Kidney (tissue), 14 donors: ENCODE results near the gene MYH10. TPM values are rescaled to one million over a fixed set of nuclear protein-coding genes. Genes with fewer than 3 reads are reported as not detected.

Experiments
- DNase-seq, 5 donors: peaks; one replicate each; pipeline ENCODE4 v3.0.0-alpha.2; 2013 to 2020
- FAIRE-seq: peaks from 2 replicates; lab custom pipeline; 2012; peaks lifted over from hg19 to GRCh38; lab: Jason Lieb, UNC
- H3K27ac ChIP-seq, 2 donors: one replicate each; pipeline ENCODE4 v1.7.0; 2013; ENCODE audit warnings: low read depth in 2 of 2, low read length in 2 of 2, inconsistent platforms in 1 of 2
- H3K27me3 ChIP-seq: one replicate; pipeline ENCODE4 v1.7.1; 2013; ENCODE audit warnings: low read length, inconsistent platforms; ENCODE audit not compliant: control insufficient read depth, insufficient read depth
- H3K36me3 ChIP-seq, 3 donors: one replicate each; pipeline versions ENCODE4 v1.7.0 to v1.7.1; 2013; ENCODE audit warnings: low read length in 3 of 3, control low read depth in 1 of 3, inconsistent platforms in 1 of 3; ENCODE audit not compliant: insufficient read depth in 3 of 3, control insufficient read depth in 2 of 3
- H3K4me1 ChIP-seq, 3 donors: one replicate each; pipeline versions ENCODE4 v1.7.0 to v1.7.1; 2013; ENCODE audit warnings: low read length in 3 of 3, inconsistent platforms in 1 of 3, low read depth in 1 of 3; ENCODE audit not compliant: control insufficient read depth in 2 of 3, insufficient read depth in 2 of 3
- H3K4me3 ChIP-seq, 3 donors: one replicate each; pipeline versions ENCODE4 v1.7.0 to v1.8.1; 2013; ENCODE audit warnings: low read length in 3 of 3, control low read depth in 1 of 3, inconsistent platforms in 1 of 3
- H3K9ac ChIP-seq, 3 donors: one replicate each; pipeline versions ENCODE4 v1.7.0 to v1.7.1; 2013; ENCODE audit warnings: low read length in 3 of 3, control low read depth in 1 of 3, inconsistent platforms in 1 of 3
- H3K9me3 ChIP-seq, 3 donors: one replicate each; pipeline versions ENCODE4 v1.7.0 to v1.7.1; 2013; ENCODE audit warnings: low read length in 3 of 3, control low read depth in 1 of 3, inconsistent platforms in 1 of 3; ENCODE audit not compliant: control insufficient read depth in 2 of 3, insufficient read depth in 1 of 3
- intact Hi-C: fragments of 100-400 bp; cut with DNase I; formaldehyde crosslinking; loops from one replicate; pipeline ENCODE4 v1.11.1; 2022
- polyA plus RNA-seq: library from polyadenylated mRNA; stranded (reverse); fragments of 350-450 nt; fragmentation: Illumina TruSeq; extraction: RNeasy Lipid Tissue Mini Kit (QIAGEN cat#74804); gene quantifications from one replicate; pipeline ENCODE4 v1.2.3, GENCODE V29; 2014; ENCODE audit warnings: low read depth, low replicate concordance; ENCODE audit not compliant: insufficient read depth
- total RNA-seq: library from RNA; stranded (reverse); fragmentation: NEBNext Ultra II Directional; extraction: Animal tissue kit (Norgen Biotek cat#: 25700); gene quantifications from one replicate; pipeline ENCODE4 v1.2.1, GENCODE V29; 2021
- TF ChIP-seq, protein P1 (sequence below): IDR thresholded peaks from 3 replicates; pipeline ENCODE4 v1.5.1; 2012; ENCODE audit warnings: mild to moderate bottlenecking, moderate library complexity, borderline replicate concordance; ENCODE audit not compliant: insufficient read depth; ENCODE audit errors: extremely low read depth
- donor health status: control.
- donor health status: control.
- donor health status: control.
- donor health status: control.
- donor health status: control.
- donor health status: DM: yes; HTN: yes; CAD: no.
- donor health status: Normal renal cell carcinoma (clear cell type).

Gene MYH10
- total and polyA plus RNA-seq, 2 donors from 2014 or later = 23.6 to 104 TPM

DNA sequence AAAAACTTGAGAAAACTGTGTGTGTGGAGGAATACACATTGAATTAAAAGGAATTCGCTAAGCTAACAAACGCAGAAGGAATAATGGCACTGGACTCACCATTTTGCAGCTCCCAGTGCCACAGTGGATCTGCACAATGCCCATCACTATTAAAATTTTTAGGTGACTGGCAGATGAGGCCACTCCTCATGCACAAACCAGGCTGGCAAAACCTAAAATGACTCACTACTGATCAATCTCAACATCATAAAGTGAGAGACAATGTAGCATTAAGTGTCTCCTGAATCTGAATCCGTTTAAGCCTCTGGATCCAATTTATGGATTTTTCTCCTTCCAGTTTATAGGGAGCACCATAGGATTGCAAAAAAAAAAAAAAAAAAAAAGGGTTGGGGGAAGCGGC is 20.6 kb downstream of the MYH10 start:
- DNase-seq (no peak), FAIRE-seq (no peak)
- Histone ChIP-seq H3K4me3 (no peak overlapping the region), H3K9me3 (no peaks in the 10 kb centered on the region), H3K36me3 (no peaks in the 10 kb centered on the region), H3K27me3 (no peaks in the 10 kb centered on the region), H3K9ac (no peak overlapping the region), H3K4me1 (peaks cover 0 to 12% (median 9%) of the 10 kb centered on the region in 3 donors), H3K27ac (no peak overlapping the region)
- TF ChIP-seq, protein P1, sequence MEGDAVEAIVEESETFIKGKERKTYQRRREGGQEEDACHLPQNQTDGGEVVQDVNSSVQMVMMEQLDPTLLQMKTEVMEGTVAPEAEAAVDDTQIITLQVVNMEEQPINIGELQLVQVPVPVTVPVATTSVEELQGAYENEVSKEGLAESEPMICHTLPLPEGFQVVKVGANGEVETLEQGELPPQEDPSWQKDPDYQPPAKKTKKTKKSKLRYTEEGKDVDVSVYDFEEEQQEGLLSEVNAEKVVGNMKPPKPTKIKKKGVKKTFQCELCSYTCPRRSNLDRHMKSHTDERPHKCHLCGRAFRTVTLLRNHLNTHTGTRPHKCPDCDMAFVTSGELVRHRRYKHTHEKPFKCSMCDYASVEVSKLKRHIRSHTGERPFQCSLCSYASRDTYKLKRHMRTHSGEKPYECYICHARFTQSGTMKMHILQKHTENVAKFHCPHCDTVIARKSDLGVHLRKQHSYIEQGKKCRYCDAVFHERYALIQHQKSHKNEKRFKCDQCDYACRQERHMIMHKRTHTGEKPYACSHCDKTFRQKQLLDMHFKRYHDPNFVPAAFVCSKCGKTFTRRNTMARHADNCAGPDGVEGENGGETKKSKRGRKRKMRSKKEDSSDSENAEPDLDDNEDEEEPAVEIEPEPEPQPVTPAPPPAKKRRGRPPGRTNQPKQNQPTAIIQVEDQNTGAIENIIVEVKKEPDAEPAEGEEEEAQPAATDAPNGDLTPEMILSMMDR = no peak
- intact Hi-C loops = no loop called here

DNA sequence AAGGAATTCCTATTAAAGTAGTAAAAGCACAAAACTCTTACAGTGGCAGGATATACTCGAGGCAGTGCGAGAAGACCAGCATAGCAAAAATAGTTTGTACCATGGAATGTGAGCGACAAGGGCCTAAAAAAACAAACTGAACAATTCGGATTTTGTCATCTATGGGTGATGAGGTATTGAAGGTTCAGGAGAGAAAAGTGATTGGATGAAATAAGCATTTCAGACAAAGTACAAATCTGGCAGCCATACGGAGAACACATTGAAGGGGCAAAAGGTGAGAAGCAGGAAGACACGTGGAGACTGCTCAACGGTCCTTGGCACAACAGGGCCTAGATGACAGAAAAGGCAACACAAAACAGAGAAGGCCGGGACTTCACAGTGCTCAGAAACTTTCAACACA is 22.5 kb downstream of the MYH10 start:
- FAIRE-seq (no peak), DNase-seq (no peak)
- Histone ChIP-seq H3K36me3 (no peaks in the 10 kb centered on the region), H3K4me3 (no peak overlapping the region), H3K4me1 (peaks cover 0 to 12% (median 9%) of the 10 kb centered on the region in 3 donors), H3K27ac (no peak overlapping the region), H3K9me3 (no peaks in the 10 kb centered on the region), H3K27me3 (no peaks in the 10 kb centered on the region), H3K9ac (no peak overlapping the region)
- intact Hi-C loops = no loop called here
- TF ChIP-seq, protein P1 = no peak

DNA sequence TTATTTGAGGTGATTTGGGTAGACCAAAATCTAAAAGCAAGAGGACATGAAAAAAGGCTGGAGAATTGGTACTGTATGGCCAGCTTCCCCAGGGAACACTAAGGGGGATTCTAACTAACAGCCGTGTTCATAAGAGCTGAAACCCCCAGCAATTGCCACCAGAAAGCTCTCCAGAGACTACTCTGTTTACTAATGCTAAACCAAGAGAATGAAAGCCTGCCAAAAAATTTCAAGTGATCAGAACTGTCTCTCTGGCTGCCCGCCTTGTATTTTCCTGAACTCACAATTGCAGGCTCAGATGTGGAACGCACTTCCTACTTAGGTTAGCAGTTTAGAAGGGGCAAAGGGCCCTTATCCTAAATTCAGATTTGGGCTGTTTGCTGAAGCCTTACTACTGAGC is 24.1 kb downstream of the MYH10 start:
- peaks cover 0 to 12% (median 9%) of the 10 kb centered on the region in 3 donors for H3K4me1 ChIP-seq

More for the DNA sequence above, 24.1 kb downstream of the MYH10 start:
- H3K27me3 ChIP-seq = no peaks in the 10 kb centered on the region
- DNase-seq (no peak), FAIRE-seq (no peak)
- no peak overlapping the region for H3K9ac ChIP-seq
- H3K9me3 ChIP-seq = no peaks in the 10 kb centered on the region
- no peak overlapping the region for H3K4me3 ChIP-seq
- no peaks in the 10 kb centered on the region for H3K36me3 ChIP-seq
- TF ChIP-seq, protein P1 = no peak
- intact Hi-C loops = no loop called here
- no peak overlapping the region for H3K27ac ChIP-seq
